CD4-positive, alpha-beta T cell treated with Interleukin-12 subunit alpha and Interleukin-12 subunit beta, for 1 hour (primary cell): Measurements from ENCODE around the gene PIP4K2C.
A peak's percentile ranks its signal among the peaks of the same experiment; 100 is the strongest.
"Not testable (repeated sequence)": the region's sequence is repeated elsewhere in the genome, so short reads cannot be mapped to it uniquely, and the experiment has no call there.

Source experiments
- DNase-seq: peaks from one replicate; pipeline ENCODE4 v3.0.0-alpha.2; 2020

PIP4K2C gene

GRCh38 chr12:57623811-57624390, 32.9 kb downstream of the PIP4K2C start:
- DNase-seq = no peak

- no peak for DNase-seq
Measured at GRCh38 chr12:57624441-57625220, 33.6 kb downstream of the PIP4K2C start.

- DNase-seq = no peak
Measured at GRCh38 chr12:57625261-57626032, 34.5 kb downstream of the PIP4K2C start.

- no peak for DNase-seq
Measured at GRCh38 chr12:57626111-57626920, 35.3 kb downstream of the PIP4K2C start.

GRCh38 chr12:57626921-57627445, 36.0 kb downstream of the PIP4K2C start:
- DNase-seq = no peak

- DNase-seq = no peak
Measured at GRCh38 chr12:57627501-57628279, 36.7 kb downstream of the PIP4K2C start.

- DNase-seq = no peak
Measured at GRCh38 chr12:57628280-57629191, 37.5 kb downstream of the PIP4K2C start.

GRCh38 chr12:57629897-57630471, 39.0 kb downstream of the PIP4K2C start:
- DNase-seq = no peak

- DNase-seq = no peak
Measured at GRCh38 chr12:57630891-57631433, 40.0 kb downstream of the PIP4K2C start.

- no peak for DNase-seq
Measured at GRCh38 chr12:57631566-57632072, 40.6 kb downstream of the PIP4K2C start.

- DNase-seq = no peak
Measured at GRCh38 chr12:57632073-57632957, 41.3 kb downstream of the PIP4K2C start.

GRCh38 chr12:57632958-57633840, 42.2 kb downstream of the PIP4K2C start, which contains the start of gene B4GALNT1:
TSS of gene B4GALNT1 (minus strand) at chr12:57633201. CDS start at chr12:57632132, 1,069 bp downstream.
- DNase-seq = peak; percentile 71

- DNase-seq = not testable (repeated sequence)
Measured at GRCh38 chr12:57636731-57637130, 45.7 kb downstream of the PIP4K2C start.

- DNase-seq = no peak
Measured at GRCh38 chr12:57637364-57637763, 46.4 kb downstream of the PIP4K2C start.

GRCh38 chr12:57638096-57638495, 47.1 kb downstream of the PIP4K2C start:
- DNase-seq = no peak

- DNase-seq = no peak
Measured at GRCh38 chr12:57640175-57641042, 49.4 kb downstream of the PIP4K2C start.
